ENCODE results near the gene MEOX1.

MEOX1 gene

DNA sequence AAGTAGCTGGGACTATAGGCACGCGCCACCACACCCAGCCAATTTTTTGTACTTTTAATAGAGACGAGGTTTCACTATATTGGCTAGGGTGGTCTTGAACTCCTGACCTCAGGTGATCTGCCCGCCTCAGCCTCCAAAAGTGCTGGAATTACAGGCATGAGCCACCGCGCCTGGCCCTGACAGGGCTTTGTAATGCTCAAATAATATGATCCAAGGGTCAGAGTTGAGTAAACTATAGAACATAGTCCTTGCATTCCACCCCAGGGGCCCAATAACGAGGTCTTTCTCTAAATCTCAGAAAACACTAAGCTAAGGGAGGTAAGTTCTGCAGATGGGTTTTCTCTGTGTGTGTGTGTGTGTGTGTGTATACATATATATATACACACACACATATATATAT is 5.8 kb upstream of the MEOX1 start:
- no peaks in the 10 kb centered on the region for H3F3A ChIP-seq (ENCODE audit: insufficient read depth)
- H3K9me2 ChIP-seq (replicated peaks; ENCODE audit: insufficient read depth, low read length) = no peaks in the 10 kb centered on the region
- H4K20me1 ChIP-seq (ENCODE audit: low read depth, low read length) = no peaks in the 10 kb centered on the region
- TF ChIP-seq, protein P1, sequence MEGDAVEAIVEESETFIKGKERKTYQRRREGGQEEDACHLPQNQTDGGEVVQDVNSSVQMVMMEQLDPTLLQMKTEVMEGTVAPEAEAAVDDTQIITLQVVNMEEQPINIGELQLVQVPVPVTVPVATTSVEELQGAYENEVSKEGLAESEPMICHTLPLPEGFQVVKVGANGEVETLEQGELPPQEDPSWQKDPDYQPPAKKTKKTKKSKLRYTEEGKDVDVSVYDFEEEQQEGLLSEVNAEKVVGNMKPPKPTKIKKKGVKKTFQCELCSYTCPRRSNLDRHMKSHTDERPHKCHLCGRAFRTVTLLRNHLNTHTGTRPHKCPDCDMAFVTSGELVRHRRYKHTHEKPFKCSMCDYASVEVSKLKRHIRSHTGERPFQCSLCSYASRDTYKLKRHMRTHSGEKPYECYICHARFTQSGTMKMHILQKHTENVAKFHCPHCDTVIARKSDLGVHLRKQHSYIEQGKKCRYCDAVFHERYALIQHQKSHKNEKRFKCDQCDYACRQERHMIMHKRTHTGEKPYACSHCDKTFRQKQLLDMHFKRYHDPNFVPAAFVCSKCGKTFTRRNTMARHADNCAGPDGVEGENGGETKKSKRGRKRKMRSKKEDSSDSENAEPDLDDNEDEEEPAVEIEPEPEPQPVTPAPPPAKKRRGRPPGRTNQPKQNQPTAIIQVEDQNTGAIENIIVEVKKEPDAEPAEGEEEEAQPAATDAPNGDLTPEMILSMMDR (IDR thresholded peaks at IDR 0.05; ENCODE audit: insufficient read depth, low read length, poor library complexity, severe bottlenecking) = no peak
- TF ChIP-seq EZH2phosphoT487 (conservative IDR thresholded peaks at IDR 0.05; ENCODE audit: low read length) = no peak
- H3K9me3 ChIP-seq (ENCODE audit: insufficient read depth, low read length) = no peaks in the 10 kb centered on the region
- H3K27ac ChIP-seq (ENCODE audit: low read depth, low read length) = no peak overlapping the region
- H3K79me2 ChIP-seq (ENCODE audit: insufficient read depth, low read length) = no peaks in the 10 kb centered on the region
- H3K4me2 ChIP-seq (ENCODE audit: low read depth, low read length, poor library complexity, severe bottlenecking) = no peak overlapping the region
- no peaks in the 10 kb centered on the region for H3K36me3 ChIP-seq (ENCODE audit: low read length)
- H3K27me3 ChIP-seq (ENCODE audit: low read length) = no peaks in the 10 kb centered on the region
- no peak overlapping the region for H3K9ac ChIP-seq (ENCODE audit: low read length)
- no peak overlapping the region for H2AFZ ChIP-seq (ENCODE audit: low read depth, low read length, severe bottlenecking)
- no peak overlapping the region for H3K4me3 ChIP-seq (ENCODE audit: insufficient read depth, low read length, poor library complexity, severe bottlenecking)

DNA sequence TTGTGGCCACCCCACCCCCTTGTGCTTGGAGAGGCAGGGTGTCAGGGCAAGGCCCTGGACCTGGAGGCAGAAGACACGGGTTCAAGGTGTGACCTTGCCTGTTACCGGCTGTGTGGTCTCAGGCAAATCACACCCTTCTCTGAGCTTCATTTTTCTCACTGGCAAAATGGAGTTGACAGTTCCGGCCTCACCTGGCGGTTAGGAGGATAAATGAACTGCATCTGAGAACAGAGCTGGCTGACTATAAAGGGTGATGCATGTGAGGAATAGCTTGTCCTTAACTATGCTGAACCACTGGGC is 4.2 kb upstream of the MEOX1 start:
- Histone ChIP-seq H3K9ac (ENCODE audit: low read length) (no peak overlapping the region), H2AFZ (ENCODE audit: low read depth, low read length, severe bottlenecking) (no peak overlapping the region), H3K27me3 (ENCODE audit: low read length) (no peaks in the 10 kb centered on the region), H3F3A (ENCODE audit: insufficient read depth) (no peaks in the 10 kb centered on the region), H4K20me1 (ENCODE audit: low read depth, low read length) (no peaks in the 10 kb centered on the region), H3K27ac (ENCODE audit: low read depth, low read length) (no peak overlapping the region), H3K36me3 (ENCODE audit: low read length) (no peaks in the 10 kb centered on the region), H3K79me2 (ENCODE audit: insufficient read depth, low read length) (no peaks in the 10 kb centered on the region), H3K9me3 (ENCODE audit: insufficient read depth, low read length) (no peaks in the 10 kb centered on the region), H3K9me2 (replicated peaks; ENCODE audit: insufficient read depth, low read length) (no peaks in the 10 kb centered on the region), H3K4me3 (ENCODE audit: insufficient read depth, low read length, poor library complexity, severe bottlenecking) (no peak overlapping the region), H3K4me2 (ENCODE audit: low read depth, low read length, poor library complexity, severe bottlenecking) (no peak overlapping the region)
- TF ChIP-seq, protein P1 (IDR thresholded peaks at IDR 0.05; ENCODE audit: insufficient read depth, low read length, poor library complexity, severe bottlenecking) = no peak
- TF ChIP-seq EZH2phosphoT487 (conservative IDR thresholded peaks at IDR 0.05; ENCODE audit: low read length) = no peak

DNA sequence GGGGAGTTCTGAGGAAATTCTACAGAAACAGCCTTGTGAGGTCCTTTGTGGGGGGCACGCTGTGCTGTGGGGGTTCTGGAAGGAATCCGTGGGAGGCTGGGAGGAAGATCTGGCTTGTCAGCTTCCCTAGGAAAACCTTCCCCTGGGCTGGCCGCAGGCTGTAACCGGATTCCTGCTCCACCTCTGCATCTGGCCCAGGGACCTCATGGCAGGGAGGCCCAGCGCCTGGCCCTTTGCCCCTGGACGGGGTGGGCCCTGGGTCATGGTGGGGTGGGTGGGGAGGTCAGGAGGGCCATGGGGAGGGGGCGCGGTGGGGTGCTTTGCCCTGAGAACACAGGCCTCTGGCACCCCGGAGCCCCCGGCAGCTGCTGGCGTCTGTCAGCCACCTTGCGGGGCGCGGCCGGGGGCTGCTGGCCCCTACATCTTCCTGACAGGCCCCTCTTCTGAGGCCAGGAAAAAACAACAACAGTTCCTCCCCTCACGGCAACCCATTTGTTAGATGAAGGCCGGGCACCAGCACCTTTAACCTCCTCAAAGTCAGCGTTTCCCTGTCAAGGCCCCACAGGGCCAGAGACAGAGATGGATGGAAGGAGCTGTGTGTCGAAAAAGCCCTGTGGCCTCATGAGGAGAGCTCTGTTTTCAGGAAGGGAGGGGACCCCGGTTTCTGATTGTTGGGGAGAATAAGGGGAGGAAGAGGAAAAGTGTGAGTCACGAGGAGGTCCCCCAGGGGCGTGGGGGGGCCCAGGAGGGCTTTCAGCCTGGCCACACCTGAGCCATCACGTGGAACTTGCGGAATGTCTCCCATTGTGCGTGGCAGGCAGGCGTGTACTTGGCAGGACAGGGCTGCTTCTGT is 3.6 kb upstream of the MEOX1 start:
- H3K27ac ChIP-seq (ENCODE audit: low read depth, low read length) = no peak overlapping the region
- H3K4me3 ChIP-seq (ENCODE audit: insufficient read depth, low read length, poor library complexity, severe bottlenecking) = no peak overlapping the region
- H3K36me3 ChIP-seq (ENCODE audit: low read length) = no peaks in the 10 kb centered on the region
- no peaks in the 10 kb centered on the region for H3K9me3 ChIP-seq (ENCODE audit: insufficient read depth, low read length)
- H3K9me2 ChIP-seq (replicated peaks; ENCODE audit: insufficient read depth, low read length) = no peaks in the 10 kb centered on the region
- H4K20me1 ChIP-seq (ENCODE audit: low read depth, low read length) = no peaks in the 10 kb centered on the region
- H3K9ac ChIP-seq (ENCODE audit: low read length) = no peak overlapping the region
- H3K27me3 ChIP-seq (ENCODE audit: low read length) = no peaks in the 10 kb centered on the region
- H3F3A ChIP-seq (ENCODE audit: insufficient read depth) = no peaks in the 10 kb centered on the region
- H3K4me2 ChIP-seq (ENCODE audit: low read depth, low read length, poor library complexity, severe bottlenecking) = no peak overlapping the region
- H2AFZ ChIP-seq (ENCODE audit: low read depth, low read length, severe bottlenecking) = no peak overlapping the region
- TF ChIP-seq EZH2phosphoT487 (conservative IDR thresholded peaks at IDR 0.05; ENCODE audit: low read length) = no peak
- TF ChIP-seq, protein P1 (IDR thresholded peaks at IDR 0.05; ENCODE audit: insufficient read depth, low read length, poor library complexity, severe bottlenecking) = no peak
- H3K79me2 ChIP-seq (ENCODE audit: insufficient read depth, low read length) = no peaks in the 10 kb centered on the region

Measured in SU-DHL-6 (cell line).